ENCODE data around the gene SHOC2.
A peak's percentile ranks its signal among the peaks of the same experiment; 100 is the strongest.

Gene SHOC2

GRCh38 chr10:110919349-110919931 is at the start of gene SHOC2:
Gene SHOC2, plus strand, starts transcription at chr10:110919604. Its CDS starts 44,755 bp downstream, at chr10:110964359.
- Histone ChIP-seq H3K27me3 (ENCODE audit: control insufficient read depth in 1 of 2, insufficient read depth in 2 of 2, low read length in 2 of 2) (no peaks in the 10 kb centered on the region), H3K36me3 (ENCODE audit: control insufficient read depth in 2 of 2, insufficient read depth in 2 of 2, low read length in 2 of 2) (no peaks in the 10 kb centered on the region), H3K4me1 (ENCODE audit: control insufficient read depth, insufficient read depth, low read length) (no peaks in the 10 kb centered on the region), H3K4me3 (ENCODE audit: low read length in 2 of 2) (peak within 1 kb of the TSS; percentile 83 to 93), H3K27ac (ENCODE audit: low read length) (peak within 1 kb of the TSS; percentile 98), H3K9ac (ENCODE audit: low read length in 2 of 2) (peak within 1 kb of the TSS; percentile 90 to 98), H3K9me3 (ENCODE audit: control insufficient read depth in 2 of 2, low read length in 2 of 2) (no peaks in the 10 kb centered on the region)

- Histone ChIP-seq H3K27me3 (ENCODE audit: control insufficient read depth in 1 of 2, insufficient read depth in 2 of 2, low read length in 2 of 2) (no peaks in the 10 kb centered on the region), H3K9ac (ENCODE audit: low read length in 2 of 2) (peak overlapping the region; percentile 77 to 86), H3K9me3 (ENCODE audit: control insufficient read depth in 2 of 2, low read length in 2 of 2) (no peaks in the 10 kb centered on the region), H3K4me3 (ENCODE audit: low read length in 2 of 2) (peak overlapping the region; percentile 69 to 83), H3K36me3 (ENCODE audit: control insufficient read depth in 2 of 2, insufficient read depth in 2 of 2, low read length in 2 of 2) (peaks cover 0 to under 1% of the 10 kb centered on the region in 2 donors), H3K27ac (ENCODE audit: low read length) (peak overlapping the region; percentile 87), H3K4me1 (ENCODE audit: control insufficient read depth, insufficient read depth, low read length) (peaks cover 14% of the 10 kb centered on the region)
These were observed 48.5 kb upstream of the SHOC2 start for GRCh38 chr10:110870823-110871297.

- no peaks in the 10 kb centered on the region for H3K27me3 ChIP-seq (ENCODE audit: control insufficient read depth in 1 of 2, insufficient read depth in 2 of 2, low read length in 2 of 2)
These were observed 47.9 kb upstream of the SHOC2 start, which contains the start of gene PDCD4 for GRCh38 chr10:110871298-110872084. Gene PDCD4, plus strand, starts transcription at chr10:110871928. Its CDS starts 4,100 bp downstream, at chr10:110876028.

GRCh38 chr10:110872145-110872983 is 47.0 kb upstream of the SHOC2 start:
- Histone ChIP-seq H3K9ac (ENCODE audit: low read length in 2 of 2) (peak overlapping the region; percentile 55 to 77), H3K27me3 (ENCODE audit: control insufficient read depth in 1 of 2, insufficient read depth in 2 of 2, low read length in 2 of 2) (no peaks in the 10 kb centered on the region), H3K4me1 (ENCODE audit: control insufficient read depth, insufficient read depth, low read length) (peaks cover 12% of the 10 kb centered on the region), H3K27ac (ENCODE audit: low read length) (peak overlapping the region; percentile 87), H3K4me3 (ENCODE audit: low read length in 2 of 2) (peak overlapping the region; percentile 68 to 83), H3K9me3 (ENCODE audit: control insufficient read depth in 2 of 2, low read length in 2 of 2) (no peaks in the 10 kb centered on the region), H3K36me3 (ENCODE audit: control insufficient read depth in 2 of 2, insufficient read depth in 2 of 2, low read length in 2 of 2) (peaks cover 0 to 3% of the 10 kb centered on the region in 2 donors)

More at GRCh38 chr10:110871298-110872084, 47.9 kb upstream of the SHOC2 start, which contains the start of gene PDCD4:
- Histone ChIP-seq H3K9ac (ENCODE audit: low read length in 2 of 2) (peak within 1 kb of the TSS; percentile 77 to 86), H3K27ac (ENCODE audit: low read length) (peak within 1 kb of the TSS; percentile 87), H3K9me3 (ENCODE audit: control insufficient read depth in 2 of 2, low read length in 2 of 2) (no peaks in the 10 kb centered on the region), H3K4me3 (ENCODE audit: low read length in 2 of 2) (peak within 1 kb of the TSS; percentile 69 to 83), H3K36me3 (ENCODE audit: control insufficient read depth in 2 of 2, insufficient read depth in 2 of 2, low read length in 2 of 2) (peaks cover 0 to 3% of the 10 kb centered on the region in 2 donors), H3K4me1 (ENCODE audit: control insufficient read depth, insufficient read depth, low read length) (peaks cover 12% of the 10 kb centered on the region)

- Histone ChIP-seq H3K36me3 (ENCODE audit: control insufficient read depth in 2 of 2, insufficient read depth in 2 of 2, low read length in 2 of 2) (peaks cover 0 to 3% of the 10 kb centered on the region in 2 donors), H3K27ac (ENCODE audit: low read length) (peak overlapping the region; percentile 87), H3K9ac (ENCODE audit: low read length in 2 of 2) (peak overlapping the region; percentile 22 to 77), H3K4me3 (ENCODE audit: low read length in 2 of 2) (peak overlapping the region; percentile 68 to 83), H3K4me1 (ENCODE audit: control insufficient read depth, insufficient read depth, low read length) (peaks cover 12% of the 10 kb centered on the region), H3K9me3 (ENCODE audit: control insufficient read depth in 2 of 2, low read length in 2 of 2) (no peaks in the 10 kb centered on the region), H3K27me3 (ENCODE audit: control insufficient read depth in 1 of 2, insufficient read depth in 2 of 2, low read length in 2 of 2) (no peaks in the 10 kb centered on the region)
These were observed 46.1 kb upstream of the SHOC2 start for GRCh38 chr10:110872984-110873923.

GRCh38 chr10:110873951-110874350 is 45.5 kb upstream of the SHOC2 start:
- Histone ChIP-seq H3K27ac (ENCODE audit: low read length) (no peak overlapping the region), H3K9ac (ENCODE audit: low read length in 2 of 2) (peak overlapping the region in 1 of 2 donors; percentile 6), H3K9me3 (ENCODE audit: control insufficient read depth in 2 of 2, low read length in 2 of 2) (no peaks in the 10 kb centered on the region), H3K36me3 (ENCODE audit: control insufficient read depth in 2 of 2, insufficient read depth in 2 of 2, low read length in 2 of 2) (peaks cover 0 to 3% of the 10 kb centered on the region in 2 donors), H3K4me3 (ENCODE audit: low read length in 2 of 2) (peak overlapping the region; percentile 9 to 83), H3K27me3 (ENCODE audit: control insufficient read depth in 1 of 2, insufficient read depth in 2 of 2, low read length in 2 of 2) (no peaks in the 10 kb centered on the region), H3K4me1 (ENCODE audit: control insufficient read depth, insufficient read depth, low read length) (peaks cover 12% of the 10 kb centered on the region)

GRCh38 chr10:110876000-110876399 is 43.4 kb upstream of the SHOC2 start:
- H3K36me3 ChIP-seq (ENCODE audit: control insufficient read depth in 2 of 2, insufficient read depth in 2 of 2, low read length in 2 of 2), result peaks cover 0 to 3% of the 10 kb centered on the region in 2 donors
- no peaks in the 10 kb centered on the region for H3K9me3 ChIP-seq (ENCODE audit: control insufficient read depth in 2 of 2, low read length in 2 of 2)
- H3K27ac ChIP-seq (ENCODE audit: low read length), result no peak overlapping the region
- no peak overlapping the region for H3K9ac ChIP-seq (ENCODE audit: low read length in 2 of 2)
- H3K27me3 ChIP-seq (ENCODE audit: control insufficient read depth in 1 of 2, insufficient read depth in 2 of 2, low read length in 2 of 2), result no peaks in the 10 kb centered on the region
- H3K4me1 ChIP-seq (ENCODE audit: control insufficient read depth, insufficient read depth, low read length), result peaks cover 6% of the 10 kb centered on the region
- H3K4me3 ChIP-seq (ENCODE audit: low read length in 2 of 2), result no peak overlapping the region

GRCh38 chr10:110876788-110877187 is 42.6 kb upstream of the SHOC2 start:
- Histone ChIP-seq H3K27me3 (ENCODE audit: control insufficient read depth in 1 of 2, insufficient read depth in 2 of 2, low read length in 2 of 2) (no peaks in the 10 kb centered on the region), H3K27ac (ENCODE audit: low read length) (no peak overlapping the region), H3K36me3 (ENCODE audit: control insufficient read depth in 2 of 2, insufficient read depth in 2 of 2, low read length in 2 of 2) (peaks cover 0 to 6% of the 10 kb centered on the region in 2 donors), H3K9me3 (ENCODE audit: control insufficient read depth in 2 of 2, low read length in 2 of 2) (no peaks in the 10 kb centered on the region), H3K9ac (ENCODE audit: low read length in 2 of 2) (no peak overlapping the region), H3K4me1 (ENCODE audit: control insufficient read depth, insufficient read depth, low read length) (peaks cover 3% of the 10 kb centered on the region), H3K4me3 (ENCODE audit: low read length in 2 of 2) (no peak overlapping the region)

- no peaks in the 10 kb centered on the region for H3K9me3 ChIP-seq (ENCODE audit: control insufficient read depth in 2 of 2, low read length in 2 of 2)
- H3K27me3 ChIP-seq (ENCODE audit: control insufficient read depth in 1 of 2, insufficient read depth in 2 of 2, low read length in 2 of 2), result no peaks in the 10 kb centered on the region
- peaks cover 7 to 11% of the 10 kb centered on the region in 2 donors for H3K36me3 ChIP-seq (ENCODE audit: control insufficient read depth in 2 of 2, insufficient read depth in 2 of 2, low read length in 2 of 2)
- no peak overlapping the region for H3K4me3 ChIP-seq (ENCODE audit: low read length in 2 of 2)
- H3K9ac ChIP-seq (ENCODE audit: low read length in 2 of 2), result no peak overlapping the region
- H3K27ac ChIP-seq (ENCODE audit: low read length), result no peak overlapping the region
- peaks cover 3% of the 10 kb centered on the region for H3K4me1 ChIP-seq (ENCODE audit: control insufficient read depth, insufficient read depth, low read length)
These were observed 39.4 kb upstream of the SHOC2 start for GRCh38 chr10:110880012-110880411.

Measured in stomach smooth muscle (tissue), 2 donors.